Breast epithelium (tissue), 4 donors: ENCODE results near the gene NOL3. TPM values are rescaled to one million over a fixed set of nuclear protein-coding genes. Genes with fewer than 3 reads are reported as not detected.

ENCODE experiments used
- DNase-seq, 2 donors: peaks; one replicate each; pipeline ENCODE4 v3.0.0-alpha.2; 2019; ENCODE audit warnings: low spot score in 2 of 2
- H3K27ac ChIP-seq, 2 donors: fragments of 200-600 bp; sonication (generic) in 1 of 2; one replicate each; pipeline ENCODE4 v1.5.1; 2016 to 2019; ENCODE audit warnings: mild to moderate bottlenecking in 1 of 2
- H3K27me3 ChIP-seq, 2 donors: fragments of 200-600 bp; sonication (generic) in 1 of 2; one replicate each; pipeline versions ENCODE4 v1.5.1 to v1.6.0; 2017 to 2019; ENCODE audit warnings: control low read depth in 1 of 2, mild to moderate bottlenecking in 1 of 2
- H3K36me3 ChIP-seq: fragments of 200-600 bp; one replicate; pipeline ENCODE4 v1.5.1; 2019
- H3K4me1 ChIP-seq, 2 donors: fragments of 200-600 bp; sonication (generic); one replicate each; pipeline ENCODE4 v1.5.1; 2016 to 2019; ENCODE audit warnings: control low read depth in 1 of 2
- H3K4me3 ChIP-seq, 3 donors: fragments of 200-600 bp; sonication (generic); 1 replicate in 2 of 3; 2 replicates in 1 of 3; pipeline ENCODE4 v1.5.1; 2016 to 2019; ENCODE audit warnings: mild to moderate bottlenecking in 3 of 3, moderate library complexity in 2 of 3
- H3K9me3 ChIP-seq, 2 donors: fragments of 200-600 bp; sonication (generic) in 1 of 2; one replicate each; pipeline ENCODE4 v1.5.1; 2016 to 2019; ENCODE audit warnings: control low read depth in 1 of 2
- CTCF ChIP-seq, 3 donors: fragments of 450-650 bp; IDR thresholded peaks; one replicate each; pipeline ENCODE4 v1.5.1; 2016 to 2017; ENCODE audit warnings: antibody characterized with exemption in 3 of 3, mild to moderate bottlenecking in 3 of 3, moderate library complexity in 3 of 3
- POLR2A ChIP-seq: fragments of 450-650 bp; IDR thresholded peaks from one replicate; pipeline ENCODE4 v1.6.1; 2016; ENCODE audit warnings: antibody characterized with exemption, mild to moderate bottlenecking, moderate library complexity
- POLR2AphosphoS5 ChIP-seq, 3 donors: sonication (generic); formaldehyde crosslinking; IDR thresholded peaks; one replicate each; pipeline ENCODE4 v1.6.1; 2017; ENCODE audit warnings: antibody characterized with exemption in 3 of 3
- intact Hi-C: fragments of 100-400 bp; cut with DNase I; formaldehyde crosslinking; loops from one replicate; pipeline ENCODE4 v1.15.1; 2023; ENCODE audit warnings: low total_unique reads
- total RNA-seq, 3 donors: library from RNA; depleted of rRNA; stranded (reverse); fragments of >200 nt; gene quantifications; one replicate each; pipeline ENCODE4 v1.1.0, GENCODE V29; 2016

The NOL3 gene
- total RNA-seq, 3 donors from 2014 or later, result 39.7 to 87.7 (median 45.9) TPM

DNA sequence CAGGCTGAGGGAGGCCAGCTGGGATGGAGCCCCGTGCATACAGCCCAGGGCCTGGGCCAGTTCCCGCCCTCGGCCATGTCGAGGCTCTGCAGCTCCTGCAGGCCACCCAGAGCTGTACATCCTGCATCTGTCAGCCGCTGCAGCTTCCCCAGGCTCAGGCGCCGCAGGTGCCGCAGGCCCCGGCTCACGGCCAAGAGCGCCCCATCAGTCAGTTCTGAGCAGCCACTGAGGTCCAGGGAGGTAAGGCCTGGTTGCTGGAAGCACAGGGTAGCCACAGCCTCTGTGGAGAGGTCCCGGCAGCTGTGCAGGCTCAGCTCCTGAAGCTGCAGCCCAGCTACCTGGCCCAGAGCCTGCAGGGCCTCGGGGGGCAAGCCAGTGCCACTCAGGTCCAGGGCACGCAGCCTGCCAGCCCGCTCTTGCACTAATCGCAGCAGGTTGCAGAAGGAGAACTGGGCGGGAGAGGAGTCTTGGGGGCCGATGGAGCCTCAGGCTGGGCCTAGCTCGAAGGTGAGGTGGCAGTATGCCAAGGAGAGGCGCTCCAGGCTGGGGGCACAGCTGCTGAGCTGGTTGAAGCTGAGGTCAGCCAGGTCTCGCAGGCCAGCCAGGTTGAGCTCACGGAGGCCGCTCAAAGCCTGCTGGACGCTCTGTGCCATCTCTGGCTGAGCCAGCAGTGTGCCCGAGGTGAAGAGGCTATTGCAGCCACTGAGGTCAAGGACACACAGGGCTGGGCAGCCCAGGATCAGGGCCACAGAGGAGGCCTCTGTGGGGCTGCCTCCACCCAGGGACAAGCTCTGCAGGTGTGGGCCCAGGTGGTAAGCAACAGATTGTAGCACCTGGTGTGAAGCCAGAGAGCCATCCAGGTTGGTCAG lies 40.0 kb downstream of the NOL3 start:
- H3K9me3 ChIP-seq, result no peaks in the 10 kb centered on the region
- TF ChIP-seq POLR2A (no peak), POLR2AphosphoS5 (IDR thresholded peaks at IDR 0.05) (no peak), CTCF (IDR thresholded peaks at IDR 0.05) (no peak)
- H3K27me3 ChIP-seq, result no peaks in the 10 kb centered on the region
- DNase-seq, result no peak
- no peaks in the 10 kb centered on the region for H3K4me1 ChIP-seq
- H3K27ac ChIP-seq, result no peak overlapping the region
- H3K4me3 ChIP-seq, result no peak overlapping the region
- intact Hi-C loops, result no loop called here
- H3K36me3 ChIP-seq, result no peaks in the 10 kb centered on the region

DNA sequence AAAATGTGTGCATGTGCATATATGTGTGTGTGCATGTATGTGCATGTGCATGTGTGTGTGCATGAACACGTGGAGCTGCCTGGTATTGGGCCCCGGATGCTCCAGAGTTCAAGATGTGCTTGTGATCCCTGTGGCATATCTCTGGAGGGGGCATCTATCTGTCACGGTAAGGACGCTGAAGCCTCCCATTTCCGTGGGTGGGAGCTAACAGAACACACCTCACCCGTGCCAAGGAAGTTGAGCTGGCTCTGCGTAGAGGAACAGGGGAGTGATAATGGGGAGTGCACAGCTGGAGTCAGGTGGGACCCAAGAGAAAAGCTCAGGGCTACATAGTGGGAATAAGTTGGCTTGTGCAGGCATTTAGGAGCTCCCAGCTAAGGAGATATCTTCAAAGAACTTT lies 41.3 kb downstream of the NOL3 start:
- Histone ChIP-seq H3K9me3 (no peaks in the 10 kb centered on the region), H3K27ac (no peak overlapping the region), H3K36me3 (no peaks in the 10 kb centered on the region), H3K4me3 (no peak overlapping the region), H3K27me3 (no peaks in the 10 kb centered on the region), H3K4me1 (no peaks in the 10 kb centered on the region)
- DNase-seq, result no peak
- TF ChIP-seq CTCF (IDR thresholded peaks at IDR 0.05) (no peak), POLR2A (no peak), POLR2AphosphoS5 (IDR thresholded peaks at IDR 0.05) (no peak)
- intact Hi-C loops, result no loop called here

DNA sequence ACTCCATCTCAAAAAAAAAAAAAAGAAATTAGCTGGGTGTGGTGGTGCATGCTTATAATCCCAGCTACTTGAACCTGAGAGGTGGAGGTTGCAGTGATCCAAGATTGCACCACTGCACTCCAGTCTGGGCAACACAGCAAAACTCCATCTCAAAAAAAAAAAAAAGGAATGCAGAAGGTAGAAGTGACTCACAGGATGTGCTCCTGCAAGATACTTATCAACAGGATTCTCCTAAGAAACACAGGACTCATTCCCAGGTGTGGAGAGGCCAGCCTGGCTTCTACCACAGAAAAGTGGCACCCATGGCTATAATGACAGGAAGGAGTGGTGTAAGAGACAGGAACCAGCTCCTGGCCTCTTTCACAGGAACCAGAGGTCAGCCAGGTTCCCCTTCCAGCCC lies 42.4 kb downstream of the NOL3 start:
- intact Hi-C loops, result no loop called here
- no peak for DNase-seq
- H3K4me1 ChIP-seq, result no peaks in the 10 kb centered on the region
- H3K9me3 ChIP-seq, result no peaks in the 10 kb centered on the region
- TF ChIP-seq CTCF (IDR thresholded peaks at IDR 0.05) (no peak), POLR2A (no peak), POLR2AphosphoS5 (IDR thresholded peaks at IDR 0.05) (no peak)
- H3K36me3 ChIP-seq, result no peaks in the 10 kb centered on the region
- H3K27me3 ChIP-seq, result no peaks in the 10 kb centered on the region
- no peak overlapping the region for H3K4me3 ChIP-seq
- H3K27ac ChIP-seq, result no peak overlapping the region

DNA sequence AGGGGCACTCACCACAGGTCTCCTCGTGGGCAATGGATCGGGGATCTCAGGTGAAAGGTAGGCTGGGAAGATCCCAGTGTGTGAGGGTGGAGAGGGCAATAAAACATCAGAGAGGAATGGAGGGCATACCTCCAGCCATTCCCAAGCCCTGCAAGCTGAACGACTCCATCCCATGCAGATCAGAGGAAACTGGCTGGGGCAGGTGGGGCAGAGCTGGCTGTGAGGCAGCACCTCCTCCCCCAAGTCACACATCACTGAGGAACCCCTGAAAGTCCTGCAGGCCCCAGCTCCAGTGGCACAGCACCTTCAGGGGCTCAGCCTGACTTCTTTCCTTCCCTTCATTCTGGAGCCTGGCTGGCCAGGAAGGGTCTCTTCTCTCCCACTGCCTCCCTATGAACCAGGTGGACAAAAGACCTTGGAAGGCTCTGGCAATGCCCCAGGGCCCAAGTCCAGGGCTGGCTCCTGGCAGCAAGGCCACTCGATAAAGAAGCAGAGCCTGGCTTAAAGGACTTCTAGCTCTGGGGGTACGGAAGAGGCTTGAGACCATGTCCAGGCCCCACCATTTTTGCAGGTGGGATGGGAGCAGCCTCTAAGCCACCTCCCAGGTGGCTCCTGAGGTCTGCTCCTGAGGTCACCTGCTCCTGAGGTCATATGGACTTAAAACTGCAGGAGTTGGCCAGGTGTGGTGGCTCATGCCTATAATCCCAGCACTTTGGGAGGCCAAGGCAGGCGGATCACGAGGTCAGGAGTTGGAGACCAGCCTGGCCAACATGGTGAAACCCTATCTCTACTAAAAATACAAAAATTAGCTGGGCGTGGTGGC lies 43.1 kb downstream of the NOL3 start:
- Histone ChIP-seq H3K4me1 (no peaks in the 10 kb centered on the region), H3K36me3 (no peaks in the 10 kb centered on the region), H3K27me3 (no peaks in the 10 kb centered on the region), H3K4me3 (no peak overlapping the region), H3K27ac (no peak overlapping the region), H3K9me3 (no peaks in the 10 kb centered on the region)
- TF ChIP-seq POLR2AphosphoS5 (IDR thresholded peaks at IDR 0.05) (no peak), CTCF (IDR thresholded peaks at IDR 0.05) (no peak), POLR2A (no peak)
- intact Hi-C loops, result no loop called here
- no peak for DNase-seq

DNA sequence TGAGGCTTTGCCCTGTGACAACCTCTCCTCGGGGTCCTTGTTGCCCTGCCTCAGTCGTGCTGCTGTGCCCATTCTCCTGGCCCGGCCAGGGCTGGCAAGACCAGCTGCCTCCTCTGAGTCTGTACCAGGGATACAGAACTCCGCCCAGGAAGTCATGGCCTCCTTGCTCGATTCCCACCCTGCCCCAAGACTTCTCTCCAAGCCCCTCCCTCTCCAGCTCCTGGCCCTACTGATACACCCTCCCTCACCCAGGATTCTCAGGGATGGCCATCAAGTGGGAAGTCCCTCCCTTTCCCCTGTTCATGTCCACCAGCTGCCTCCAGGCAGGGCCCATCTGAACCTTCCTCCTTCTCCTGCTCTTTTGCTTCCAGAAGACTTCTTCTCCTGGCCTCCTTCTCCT lies 45.4 kb downstream of the NOL3 start:
- no peak overlapping the region for H3K27ac ChIP-seq
- H3K36me3 ChIP-seq, result no peaks in the 10 kb centered on the region
- no peak overlapping the region for H3K4me3 ChIP-seq
- no peak for DNase-seq
- intact Hi-C loops, result no loop called here
- no peaks in the 10 kb centered on the region for H3K27me3 ChIP-seq
- no peaks in the 10 kb centered on the region for H3K4me1 ChIP-seq
- TF ChIP-seq POLR2AphosphoS5 (IDR thresholded peaks at IDR 0.05), result no peak
- no peak for TF ChIP-seq CTCF (IDR thresholded peaks at IDR 0.05)
- TF ChIP-seq POLR2A, result no peak
- no peaks in the 10 kb centered on the region for H3K9me3 ChIP-seq
